ENCODE results near the gene HSF5. TPM values are rescaled to one million over a fixed set of nuclear protein-coding genes. Genes with fewer than 3 reads are reported as not detected.
A peak's percentile ranks its signal among the peaks of the same experiment; 100 is the strongest.

The HSF5 gene
- total RNA-seq, 1 experiment from 2014 or later = not detected

DNA sequence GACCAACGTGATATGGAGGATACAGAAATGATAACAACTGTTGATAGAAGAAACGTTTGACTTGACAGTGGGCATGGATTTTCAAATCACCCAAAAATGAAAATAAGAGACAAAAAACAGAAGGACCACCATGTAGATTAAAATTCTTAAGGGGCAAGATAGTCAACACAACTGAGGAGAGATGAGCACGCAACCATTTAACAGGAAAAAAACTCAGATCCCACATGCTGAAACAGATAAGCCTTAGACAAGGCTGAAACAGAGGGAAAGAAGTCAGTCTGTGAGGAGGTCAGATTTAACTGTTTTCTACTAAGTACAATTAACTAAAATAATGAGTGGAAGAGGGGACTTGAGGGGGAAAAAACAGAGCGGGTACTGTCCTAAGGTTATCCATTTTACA lies 92.0 kb downstream of the HSF5 start:
- TF ChIP-seq, protein P1, sequence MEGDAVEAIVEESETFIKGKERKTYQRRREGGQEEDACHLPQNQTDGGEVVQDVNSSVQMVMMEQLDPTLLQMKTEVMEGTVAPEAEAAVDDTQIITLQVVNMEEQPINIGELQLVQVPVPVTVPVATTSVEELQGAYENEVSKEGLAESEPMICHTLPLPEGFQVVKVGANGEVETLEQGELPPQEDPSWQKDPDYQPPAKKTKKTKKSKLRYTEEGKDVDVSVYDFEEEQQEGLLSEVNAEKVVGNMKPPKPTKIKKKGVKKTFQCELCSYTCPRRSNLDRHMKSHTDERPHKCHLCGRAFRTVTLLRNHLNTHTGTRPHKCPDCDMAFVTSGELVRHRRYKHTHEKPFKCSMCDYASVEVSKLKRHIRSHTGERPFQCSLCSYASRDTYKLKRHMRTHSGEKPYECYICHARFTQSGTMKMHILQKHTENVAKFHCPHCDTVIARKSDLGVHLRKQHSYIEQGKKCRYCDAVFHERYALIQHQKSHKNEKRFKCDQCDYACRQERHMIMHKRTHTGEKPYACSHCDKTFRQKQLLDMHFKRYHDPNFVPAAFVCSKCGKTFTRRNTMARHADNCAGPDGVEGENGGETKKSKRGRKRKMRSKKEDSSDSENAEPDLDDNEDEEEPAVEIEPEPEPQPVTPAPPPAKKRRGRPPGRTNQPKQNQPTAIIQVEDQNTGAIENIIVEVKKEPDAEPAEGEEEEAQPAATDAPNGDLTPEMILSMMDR (IDR thresholded peaks at IDR 0.05; ENCODE audit: unreplicated experiment) = no peak
- no peak for DNase-seq (ENCODE audit: unreplicated experiment)
- POLR2A ChIA-PET = interaction anchor here (0.7 to 0.8 kb wide), 2 partner anchors 19 to 27 kb away, joined by 3 to 6 read pairs; no protein-coding TSS in a partner anchor
- Mint-ChIP-seq H3K27me3 (ENCODE audit: insufficient read depth, unreplicated experiment) (no peaks in the 10 kb centered on the region), H3K36me3 (ENCODE audit: insufficient read depth, unreplicated experiment) (peaks cover 4% of the 10 kb centered on the region), H3K27ac (ENCODE audit: low read depth, unreplicated experiment) (no peak overlapping the region), H3K9me3 (ENCODE audit: unreplicated experiment) (no peaks in the 10 kb centered on the region), H3K4me1 (ENCODE audit: insufficient read depth, unreplicated experiment) (peaks cover 26% of the 10 kb centered on the region), H3K4me3 (ENCODE audit: unreplicated experiment) (no peak overlapping the region)
- CTCF ChIA-PET = interaction anchor here (0.6 to 2.3 kb wide), 2 partner anchors 44 to 51 kb away, joined by 3 to 9 read pairs; partner anchors contain the start of gene SUPT4H1
- no TSS peak for BruUV-seq (replicated peaks)
- intact Hi-C loops (cut with micrococcal nuclease) = no loop called here

DNA sequence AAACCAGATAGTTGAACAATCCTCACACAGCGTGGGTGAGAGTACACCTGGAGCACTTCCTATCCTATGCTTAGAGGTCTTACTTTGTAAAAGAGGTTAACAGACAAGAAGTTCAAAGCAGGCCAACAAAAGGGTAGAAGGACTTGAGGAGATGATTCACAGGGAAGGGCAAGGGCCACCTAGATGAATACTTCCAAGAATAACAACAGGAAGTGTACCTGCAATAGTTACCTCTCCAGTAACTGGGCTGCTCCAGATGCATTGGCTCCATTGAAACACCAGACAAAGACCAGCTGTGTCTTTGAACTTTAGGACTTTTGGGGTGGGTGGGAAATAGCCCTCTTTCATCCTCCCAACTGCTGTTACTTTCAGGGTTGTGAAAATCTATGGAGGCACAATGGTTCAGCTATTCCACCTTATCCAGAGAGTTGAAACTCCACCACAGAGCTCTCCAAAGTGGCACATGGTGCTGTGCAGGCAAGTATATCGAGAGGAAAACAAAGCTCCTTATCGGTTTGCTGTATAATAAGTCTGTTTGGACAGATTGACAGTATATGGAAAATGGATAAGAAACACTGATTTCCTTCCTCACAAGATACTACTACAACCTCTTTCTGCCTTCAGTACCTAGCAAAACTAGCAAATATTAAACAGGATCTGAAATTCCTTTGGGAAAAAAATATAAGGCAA lies 93.5 kb downstream of the HSF5 start:
- BruUV-seq (replicated peaks) = no TSS peak
- intact Hi-C loops (cut with micrococcal nuclease) = no loop called here
- no peak overlapping the region for H3K4me3 Mint-ChIP-seq (ENCODE audit: unreplicated experiment)
- ChIA-PET CTCF (interaction anchor here (0.7 to 2.3 kb wide), 3 partner anchors 9 to 43 kb away, joined by 3 to 9 read pairs (median 3); partner anchors contain the start of gene SUPT4H1), POLR2A (interaction anchor here (0.7 to 1.6 kb wide), 6 partner anchors 9 to 43 kb away, joined by 3 to 11 read pairs (median 3); partner anchors contain the start of genes RNF43 and SUPT4H1)
- no peak overlapping the region for H3K27ac Mint-ChIP-seq (ENCODE audit: low read depth, unreplicated experiment)
- no peaks in the 10 kb centered on the region for H3K9me3 Mint-ChIP-seq (ENCODE audit: unreplicated experiment)
- TF ChIP-seq, protein P1 (IDR thresholded peaks at IDR 0.05; ENCODE audit: unreplicated experiment) = no peak
- H3K27me3 Mint-ChIP-seq (ENCODE audit: insufficient read depth, unreplicated experiment) = no peaks in the 10 kb centered on the region
- H3K4me1 Mint-ChIP-seq (ENCODE audit: insufficient read depth, unreplicated experiment) = peaks cover 26% of the 10 kb centered on the region
- DNase-seq (ENCODE audit: unreplicated experiment) = peak; percentile 56
- peaks cover 4% of the 10 kb centered on the region for H3K36me3 Mint-ChIP-seq (ENCODE audit: insufficient read depth, unreplicated experiment)

DNA sequence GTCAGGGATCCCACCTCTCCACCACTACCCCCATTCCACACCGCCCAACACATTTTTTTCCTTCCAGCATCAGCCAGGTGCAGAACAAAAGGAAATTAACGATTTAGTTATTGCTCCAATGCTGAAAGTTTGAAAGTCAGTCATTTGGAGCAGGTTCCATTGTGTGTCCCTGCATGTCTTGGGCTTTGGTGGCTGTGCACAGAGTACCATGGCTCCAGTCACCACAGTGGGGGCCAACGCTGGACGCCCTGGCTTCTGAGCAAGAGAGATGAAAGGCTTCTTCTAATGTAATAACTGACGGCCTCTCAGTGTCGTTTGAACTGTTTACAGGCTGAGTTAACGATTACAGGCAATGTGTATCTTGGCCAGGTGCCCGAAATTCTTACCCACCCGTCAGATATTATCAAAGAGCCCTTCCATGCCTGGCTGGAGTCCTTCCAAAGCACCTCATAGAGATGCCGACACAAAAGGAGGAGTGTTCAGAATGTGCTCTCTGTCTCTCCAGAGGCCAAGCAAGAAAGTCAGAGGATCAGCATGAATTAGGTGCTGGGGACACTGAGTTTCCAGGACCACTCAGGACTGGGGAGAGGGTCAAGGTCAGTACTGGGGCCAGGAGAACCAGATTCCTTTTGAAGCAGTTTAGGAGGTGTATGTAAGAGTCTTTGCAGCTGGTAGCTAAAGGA lies 96.8 kb downstream of the HSF5 start:
- H3K9me3 Mint-ChIP-seq (ENCODE audit: unreplicated experiment) = no peaks in the 10 kb centered on the region
- peak overlapping the region; percentile 2 for H3K4me3 Mint-ChIP-seq (ENCODE audit: unreplicated experiment)
- ChIA-PET POLR2A (interaction anchor here (1.6 to 5.1 kb wide), 4 partner anchors 13 to 39 kb away, joined by 4 to 63 read pairs (median 22); partner anchors contain the start of genes RNF43 and SUPT4H1), CTCF (interaction anchor here (0.5 to 1.7 kb wide), 2 partner anchors 26 to 1312 kb away, joined by 3 to 6 read pairs; partner anchors contain the start of gene RNF43)
- no peaks in the 10 kb centered on the region for H3K27me3 Mint-ChIP-seq (ENCODE audit: insufficient read depth, unreplicated experiment)
- intact Hi-C loops (cut with micrococcal nuclease) = no loop called here
- peaks cover 40% of the 10 kb centered on the region for H3K4me1 Mint-ChIP-seq (ENCODE audit: insufficient read depth, unreplicated experiment)
- peak; percentile 97 for DNase-seq (ENCODE audit: unreplicated experiment)
- peak overlapping the region; percentile 59 for H3K27ac Mint-ChIP-seq (ENCODE audit: low read depth, unreplicated experiment)
- no TSS peak for BruUV-seq (replicated peaks)
- TF ChIP-seq, protein P1 (IDR thresholded peaks at IDR 0.05; ENCODE audit: unreplicated experiment) = no peak
- H3K36me3 Mint-ChIP-seq (ENCODE audit: insufficient read depth, unreplicated experiment) = peaks cover 4% of the 10 kb centered on the region

DNA sequence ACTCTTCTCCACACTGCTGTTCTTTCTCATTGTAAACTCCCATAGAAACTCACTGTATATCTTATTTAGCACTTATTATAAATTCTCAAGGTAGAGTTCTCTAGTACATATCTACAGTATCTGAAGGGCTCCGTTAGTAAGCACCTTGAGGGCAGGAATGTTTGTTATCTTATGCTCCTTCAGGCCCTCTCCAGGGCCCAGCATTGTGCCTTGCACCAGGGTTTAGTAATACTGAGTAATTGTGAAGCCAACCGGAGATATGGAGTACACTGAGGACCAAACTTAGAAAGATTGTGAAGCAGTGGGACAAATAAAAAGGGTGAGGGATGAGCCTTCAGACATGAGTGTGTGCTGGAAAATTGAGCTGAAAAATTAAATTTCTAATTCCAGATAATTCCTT lies 97.3 kb downstream of the HSF5 start:
- TF ChIP-seq, protein P1 (IDR thresholded peaks at IDR 0.05; ENCODE audit: unreplicated experiment) = no peak
- no peak for DNase-seq (ENCODE audit: unreplicated experiment)
- peaks cover 40% of the 10 kb centered on the region for H3K4me1 Mint-ChIP-seq (ENCODE audit: insufficient read depth, unreplicated experiment)
- CTCF ChIA-PET = interaction anchor here (0.5 to 1.7 kb wide), 2 partner anchors 26 to 1311 kb away, joined by 3 to 6 read pairs; partner anchors contain the start of gene RNF43
- intact Hi-C loops (cut with micrococcal nuclease) = no loop called here
- no peak overlapping the region for H3K4me3 Mint-ChIP-seq (ENCODE audit: unreplicated experiment)
- H3K36me3 Mint-ChIP-seq (ENCODE audit: insufficient read depth, unreplicated experiment) = peaks cover 4% of the 10 kb centered on the region
- H3K27ac Mint-ChIP-seq (ENCODE audit: low read depth, unreplicated experiment) = peak overlapping the region; percentile 59
- POLR2A ChIA-PET = interaction anchor here (1.2 to 5.1 kb wide), 7 partner anchors 9 to 39 kb away, joined by 3 to 63 read pairs (median 4); partner anchors contain the start of genes RNF43 and SUPT4H1
- H3K9me3 Mint-ChIP-seq (ENCODE audit: unreplicated experiment) = no peaks in the 10 kb centered on the region
- BruUV-seq (replicated peaks) = no TSS peak
- H3K27me3 Mint-ChIP-seq (ENCODE audit: insufficient read depth, unreplicated experiment) = no peaks in the 10 kb centered on the region

All from MCF 10A (cell line).